A549 treated with GW870086 at 1 μM for 4 hours (cell line): ENCODE data around the gene SPANXN2. TPM values are rescaled to one million over a fixed set of nuclear protein-coding genes. Genes with fewer than 3 reads are reported as not detected.

Source experiments
- total RNA-seq: library from RNA; stranded (reverse); fragments of 200-300 nt; extraction: Qiagen RNA extraction; gene quantifications from 5 replicates; pipeline ENCODE4 v1.2.3, GENCODE V29; 2022; ENCODE audit warnings: low read depth

SPANXN2 gene, protein sequence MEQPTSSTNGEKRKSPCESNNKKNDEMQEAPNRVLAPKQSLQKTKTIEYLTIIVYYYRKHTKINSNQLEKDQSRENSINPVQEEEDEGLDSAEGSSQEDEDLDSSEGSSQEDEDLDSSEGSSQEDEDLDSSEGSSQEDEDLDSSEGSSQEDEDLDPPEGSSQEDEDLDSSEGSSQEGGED
- not detected in 5 replicates for total RNA-seq

DNA sequence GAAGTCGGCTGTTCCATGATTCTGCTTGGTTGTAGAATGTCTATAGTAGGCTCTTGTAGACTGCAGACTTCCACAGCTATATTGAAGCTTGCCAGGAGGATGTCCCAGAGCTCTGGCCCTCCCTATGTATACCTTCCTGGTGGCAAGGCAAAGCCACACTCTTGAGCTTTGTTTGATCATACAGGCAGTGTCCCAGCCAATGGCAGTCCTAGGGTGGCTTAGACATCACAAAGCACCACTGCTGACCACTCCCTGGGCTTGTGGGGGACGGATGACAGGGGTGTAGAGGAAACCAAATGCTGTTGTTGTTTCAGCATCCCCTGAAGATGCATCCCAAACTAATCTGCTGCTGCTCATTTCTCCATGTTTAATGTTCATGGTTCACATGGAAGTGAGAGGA lies at the start of gene SPANXN2:
TSS of gene SPANXN2 (minus strand) at position 101 of the 400 bp plus-strand sequence. CDS start at position 17, 84 bp downstream.

Other genes with a start within 250 kb of the SPANXN2 start
- gene SPANXN3, start 203.3 kb downstream of the SPANXN2 start, total RNA-seq = not detected in 5 replicates
- gene SLITRK4, start 84.7 kb downstream of the SPANXN2 start, total RNA-seq = not detected in 5 replicates
- gene UBE2NL, start 163.3 kb upstream of the SPANXN2 start, total RNA-seq = not detected in 5 replicates